ENCODE results near the gene CENPB.

DNA sequence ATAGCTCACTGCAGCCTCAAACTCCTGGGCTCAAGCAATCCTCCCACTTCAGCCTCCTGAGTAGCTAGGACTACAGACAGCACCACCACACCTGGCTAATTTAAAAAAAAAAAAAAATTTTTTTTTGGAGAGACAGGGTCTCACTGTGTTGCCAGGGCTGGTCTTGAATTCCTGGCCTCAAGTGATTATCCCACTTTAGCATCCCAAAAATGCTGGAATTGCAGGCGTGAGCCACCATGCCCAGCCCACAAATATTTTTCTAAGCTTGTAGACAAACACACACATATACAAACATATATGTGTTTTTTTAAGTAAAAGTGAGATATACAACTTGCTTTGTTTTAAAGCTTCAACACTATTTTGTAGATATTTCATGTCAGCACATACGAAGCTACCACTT, 43.3 kb downstream of the CENPB start:
- TF ChIP-seq EZH2 (IDR thresholded peaks at IDR 0.05; ENCODE audit: borderline replicate concordance, low read length) = no peak
- TF ChIP-seq, protein P1, sequence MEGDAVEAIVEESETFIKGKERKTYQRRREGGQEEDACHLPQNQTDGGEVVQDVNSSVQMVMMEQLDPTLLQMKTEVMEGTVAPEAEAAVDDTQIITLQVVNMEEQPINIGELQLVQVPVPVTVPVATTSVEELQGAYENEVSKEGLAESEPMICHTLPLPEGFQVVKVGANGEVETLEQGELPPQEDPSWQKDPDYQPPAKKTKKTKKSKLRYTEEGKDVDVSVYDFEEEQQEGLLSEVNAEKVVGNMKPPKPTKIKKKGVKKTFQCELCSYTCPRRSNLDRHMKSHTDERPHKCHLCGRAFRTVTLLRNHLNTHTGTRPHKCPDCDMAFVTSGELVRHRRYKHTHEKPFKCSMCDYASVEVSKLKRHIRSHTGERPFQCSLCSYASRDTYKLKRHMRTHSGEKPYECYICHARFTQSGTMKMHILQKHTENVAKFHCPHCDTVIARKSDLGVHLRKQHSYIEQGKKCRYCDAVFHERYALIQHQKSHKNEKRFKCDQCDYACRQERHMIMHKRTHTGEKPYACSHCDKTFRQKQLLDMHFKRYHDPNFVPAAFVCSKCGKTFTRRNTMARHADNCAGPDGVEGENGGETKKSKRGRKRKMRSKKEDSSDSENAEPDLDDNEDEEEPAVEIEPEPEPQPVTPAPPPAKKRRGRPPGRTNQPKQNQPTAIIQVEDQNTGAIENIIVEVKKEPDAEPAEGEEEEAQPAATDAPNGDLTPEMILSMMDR (IDR thresholded peaks at IDR 0.05; ENCODE audit: low read length) = no peak
